ENCODE data around the gene RASGEF1B.

Gene RASGEF1B

DNA sequence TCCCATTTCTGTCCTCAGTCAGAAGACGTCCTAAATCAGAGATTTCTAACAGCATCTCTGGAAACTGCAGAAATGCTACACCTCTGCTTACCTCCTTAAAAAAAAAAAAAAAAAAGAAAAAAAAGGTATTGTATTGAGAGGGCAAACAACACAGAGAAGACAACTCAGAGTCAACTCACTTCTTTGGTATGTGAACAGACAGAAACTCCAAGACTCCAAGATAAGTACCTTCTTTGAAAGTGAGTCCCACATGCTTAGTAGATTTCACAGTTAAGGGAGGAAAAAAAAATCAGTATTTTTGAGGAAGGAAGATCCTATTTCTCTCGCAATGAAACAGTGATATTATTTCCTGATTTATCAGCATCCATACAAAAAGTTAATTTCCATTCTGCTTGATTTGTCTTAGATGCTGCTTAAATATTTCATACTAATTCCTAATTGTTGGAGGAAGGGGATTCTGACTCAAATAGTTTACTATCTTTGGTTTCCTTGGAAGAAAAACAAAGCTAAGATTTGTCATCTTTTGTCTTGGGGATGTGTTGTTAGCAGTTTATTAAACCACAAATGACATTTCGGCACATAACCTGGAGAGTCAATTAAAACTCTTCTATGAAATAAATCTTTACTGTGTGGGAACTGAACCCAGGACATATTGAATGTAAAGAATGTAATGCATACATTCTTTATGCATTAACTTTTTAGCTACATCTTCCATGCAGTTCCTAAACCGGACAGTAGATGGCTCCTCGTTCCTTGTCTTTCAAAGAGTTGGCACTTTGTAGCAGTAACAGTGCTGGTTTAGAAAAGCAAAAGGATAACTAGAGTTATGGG is 4.7 kb downstream of the RASGEF1B start:
- TF ChIP-seq, protein P1, sequence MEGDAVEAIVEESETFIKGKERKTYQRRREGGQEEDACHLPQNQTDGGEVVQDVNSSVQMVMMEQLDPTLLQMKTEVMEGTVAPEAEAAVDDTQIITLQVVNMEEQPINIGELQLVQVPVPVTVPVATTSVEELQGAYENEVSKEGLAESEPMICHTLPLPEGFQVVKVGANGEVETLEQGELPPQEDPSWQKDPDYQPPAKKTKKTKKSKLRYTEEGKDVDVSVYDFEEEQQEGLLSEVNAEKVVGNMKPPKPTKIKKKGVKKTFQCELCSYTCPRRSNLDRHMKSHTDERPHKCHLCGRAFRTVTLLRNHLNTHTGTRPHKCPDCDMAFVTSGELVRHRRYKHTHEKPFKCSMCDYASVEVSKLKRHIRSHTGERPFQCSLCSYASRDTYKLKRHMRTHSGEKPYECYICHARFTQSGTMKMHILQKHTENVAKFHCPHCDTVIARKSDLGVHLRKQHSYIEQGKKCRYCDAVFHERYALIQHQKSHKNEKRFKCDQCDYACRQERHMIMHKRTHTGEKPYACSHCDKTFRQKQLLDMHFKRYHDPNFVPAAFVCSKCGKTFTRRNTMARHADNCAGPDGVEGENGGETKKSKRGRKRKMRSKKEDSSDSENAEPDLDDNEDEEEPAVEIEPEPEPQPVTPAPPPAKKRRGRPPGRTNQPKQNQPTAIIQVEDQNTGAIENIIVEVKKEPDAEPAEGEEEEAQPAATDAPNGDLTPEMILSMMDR (conservative IDR thresholded peaks at IDR 0.05; ENCODE audit: low read depth, low read length) = peak; percentile 94
- no peak for DNase-seq (ENCODE audit: low read depth)

DNA sequence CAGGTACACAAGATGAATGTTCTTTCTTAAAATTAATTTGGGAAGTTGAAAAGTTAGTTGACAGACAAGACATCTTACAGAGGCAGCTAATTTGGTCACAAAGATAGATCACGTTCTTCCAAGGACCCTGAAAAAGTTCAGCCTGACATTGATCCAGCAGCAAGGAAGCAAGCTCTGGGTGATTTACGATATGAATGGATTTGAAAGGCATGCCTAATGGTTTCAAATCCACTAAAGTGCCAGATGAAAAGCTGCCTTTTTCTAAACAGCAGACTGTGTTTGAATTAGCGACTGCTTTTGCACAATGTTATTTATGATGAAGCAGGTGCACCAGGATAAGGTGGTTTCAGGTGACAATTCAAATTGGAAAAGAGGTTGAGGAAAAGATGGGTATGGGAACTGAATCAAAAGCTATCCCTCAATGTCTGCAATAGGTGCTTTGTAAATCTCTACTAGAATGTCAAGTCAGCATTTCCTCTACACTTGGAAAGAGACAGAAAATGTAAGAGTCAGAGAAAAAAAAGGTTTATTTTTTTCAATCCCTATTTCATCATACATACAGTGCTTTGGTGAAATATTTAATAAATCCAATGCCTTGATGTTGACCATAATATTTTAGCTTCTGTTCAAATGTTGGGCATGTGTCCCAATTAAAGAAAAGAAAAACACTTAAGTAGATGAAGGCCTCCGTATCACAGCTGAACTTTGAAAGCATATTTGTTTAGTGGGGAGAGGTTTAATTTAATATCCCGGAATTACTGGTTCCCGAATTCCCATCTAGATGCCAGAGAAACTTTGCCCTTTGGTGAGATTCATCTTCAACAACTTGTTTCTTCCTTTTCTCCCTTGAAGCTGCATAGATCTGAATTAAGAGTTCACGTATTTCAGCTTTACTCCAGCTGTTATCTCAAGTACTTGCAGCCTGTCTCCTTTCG is 6.0 kb downstream of the RASGEF1B start:
- no peak overlapping the region for H3K4me3 ChIP-seq (ENCODE audit: low read length)
- TF ChIP-seq, protein P1 (conservative IDR thresholded peaks at IDR 0.05; ENCODE audit: low read depth, low read length) = no peak
- no peak for DNase-seq (ENCODE audit: low read depth)

More for the DNA sequence above, 4.7 kb downstream of the RASGEF1B start:
- no peak overlapping the region for H3K4me3 ChIP-seq (ENCODE audit: low read length)

DNA sequence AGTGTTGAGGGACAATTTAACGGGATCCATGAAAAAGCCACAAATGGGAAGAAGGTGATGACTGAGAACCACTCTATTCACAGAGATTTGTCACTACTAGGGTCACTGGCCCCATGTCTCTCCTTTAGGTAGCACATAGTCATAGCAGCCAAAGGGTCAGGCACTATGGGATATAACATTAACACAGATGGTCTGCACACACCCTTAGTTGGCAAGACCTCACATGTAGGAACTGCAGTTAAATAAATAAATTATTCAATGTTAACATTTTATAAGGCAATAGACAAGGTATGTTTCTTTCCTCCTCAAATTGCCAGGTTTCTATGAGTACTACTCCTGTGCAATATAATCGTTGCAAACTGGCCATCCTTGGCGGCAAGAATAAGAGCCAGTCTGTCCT is 10.9 kb downstream of the RASGEF1B start:
- TF ChIP-seq, protein P1 (conservative IDR thresholded peaks at IDR 0.05; ENCODE audit: low read depth, low read length) = no peak
- no peak for DNase-seq (ENCODE audit: low read depth)
- no peak overlapping the region for H3K4me3 ChIP-seq (ENCODE audit: low read length)

DNA sequence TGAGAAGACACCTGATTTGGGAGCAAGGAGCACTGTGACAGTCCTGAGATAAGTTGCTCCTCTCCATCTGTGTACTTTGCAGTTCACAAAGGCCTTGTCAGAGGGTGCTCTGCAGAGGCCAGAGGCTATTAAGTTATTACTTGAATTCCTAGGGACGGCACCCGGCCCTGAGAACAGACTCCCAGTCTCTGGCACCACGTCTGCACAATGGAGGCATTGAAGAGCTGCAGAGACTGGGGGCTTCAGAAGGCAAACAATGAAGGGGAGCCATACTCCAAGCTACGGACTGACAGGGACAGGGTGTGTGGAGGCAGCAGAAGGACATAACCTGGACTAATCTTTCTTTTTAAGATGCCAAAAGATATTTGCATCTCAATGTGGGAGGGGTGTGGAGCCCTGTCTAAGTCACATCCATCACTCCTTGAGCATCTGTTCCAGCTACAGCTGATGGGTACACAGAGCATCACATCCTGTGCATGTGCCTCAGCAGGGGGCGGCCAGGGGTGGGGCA is 11.5 kb downstream of the RASGEF1B start:
- H3K4me3 ChIP-seq (ENCODE audit: low read length) = no peak overlapping the region
- TF ChIP-seq, protein P1 (conservative IDR thresholded peaks at IDR 0.05; ENCODE audit: low read depth, low read length) = no peak
- no peak for DNase-seq (ENCODE audit: low read depth)

DNA sequence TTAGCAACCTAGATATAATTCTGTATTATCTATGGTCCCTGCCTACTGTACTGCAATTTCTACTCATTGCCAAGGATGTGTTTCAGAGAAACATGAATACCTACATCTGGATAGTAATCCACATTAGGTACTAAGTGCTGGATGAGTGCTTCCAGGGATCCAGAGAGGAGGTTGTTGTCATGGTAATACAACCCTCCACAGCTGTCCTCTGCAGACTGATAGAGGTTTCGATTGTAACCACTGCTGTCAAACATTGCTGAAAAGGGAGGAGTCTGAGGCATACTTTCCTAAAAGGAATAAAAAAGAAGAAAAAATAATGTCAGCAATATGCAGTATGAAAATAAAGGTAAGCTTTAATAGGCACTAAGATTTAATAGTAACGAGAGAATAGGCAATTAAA is 12.5 kb downstream of the RASGEF1B start:
- no peak overlapping the region for H3K4me3 ChIP-seq (ENCODE audit: low read length)
- TF ChIP-seq, protein P1 (conservative IDR thresholded peaks at IDR 0.05; ENCODE audit: low read depth, low read length) = no peak
- no peak for DNase-seq (ENCODE audit: low read depth)

DNA sequence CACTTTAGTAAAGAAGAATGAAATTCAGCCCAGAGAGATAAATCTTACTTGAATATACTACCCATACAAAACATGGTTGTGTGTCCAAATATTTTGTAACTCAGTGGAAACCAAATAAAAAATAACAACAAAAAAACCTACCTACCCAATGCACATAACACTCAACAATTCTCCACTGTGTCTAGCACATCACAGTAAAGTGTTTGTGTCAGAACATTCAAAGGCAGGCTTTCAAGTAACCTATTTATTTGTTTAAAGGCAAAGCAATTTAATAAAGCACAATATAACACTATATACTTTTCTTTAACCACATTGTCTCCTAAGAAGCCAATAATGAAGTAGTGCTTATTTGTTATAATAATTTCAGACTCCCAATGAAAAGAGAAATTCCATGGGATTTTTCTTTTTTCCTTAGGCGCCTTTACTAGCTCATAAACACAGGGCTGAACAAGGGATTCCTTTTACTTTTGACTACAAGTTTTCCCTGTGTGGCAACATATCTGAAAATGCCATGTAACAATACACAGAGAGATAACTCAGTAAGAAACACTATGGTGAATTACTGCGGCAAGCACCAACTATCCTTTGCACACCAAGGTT is 13.7 kb downstream of the RASGEF1B start:
- no peak for DNase-seq (ENCODE audit: low read depth)
- no peak overlapping the region for H3K4me3 ChIP-seq (ENCODE audit: low read length)
- TF ChIP-seq, protein P1 (conservative IDR thresholded peaks at IDR 0.05; ENCODE audit: low read depth, low read length) = no peak

Measured in retinal pigment epithelial cell (primary cell).